ENCODE data around the gene CNDP1.

DNA sequence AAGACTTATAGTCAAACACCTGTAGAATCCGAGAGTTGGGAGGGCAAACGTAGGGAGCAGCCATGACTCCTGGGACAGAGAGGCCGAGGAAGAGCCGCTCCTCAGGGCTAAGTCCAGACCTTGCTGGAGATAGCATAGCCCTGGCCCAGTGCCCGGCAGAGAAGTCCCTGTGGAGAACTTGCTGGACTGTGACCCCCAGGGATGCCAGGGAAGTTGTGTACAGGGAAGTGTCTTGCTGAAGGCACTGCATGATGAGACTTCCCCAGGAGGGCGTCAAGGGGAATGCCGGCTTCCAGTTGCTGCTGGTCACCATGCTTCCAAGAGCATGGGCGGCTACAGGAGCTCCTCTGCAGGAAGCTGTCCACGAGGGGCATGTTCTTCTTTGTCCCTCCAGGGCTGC, 8.6 kb upstream of the CNDP1 start:
- TF ChIP-seq POLR2A (IDR thresholded peaks at IDR 0.05) (no peak), CTCF (IDR thresholded peaks at IDR 0.05) (no peak)

All from body of pancreas (tissue), 4 donors.